ENCODE measurements around the gene KCNIP3.

Gene KCNIP3

DNA sequence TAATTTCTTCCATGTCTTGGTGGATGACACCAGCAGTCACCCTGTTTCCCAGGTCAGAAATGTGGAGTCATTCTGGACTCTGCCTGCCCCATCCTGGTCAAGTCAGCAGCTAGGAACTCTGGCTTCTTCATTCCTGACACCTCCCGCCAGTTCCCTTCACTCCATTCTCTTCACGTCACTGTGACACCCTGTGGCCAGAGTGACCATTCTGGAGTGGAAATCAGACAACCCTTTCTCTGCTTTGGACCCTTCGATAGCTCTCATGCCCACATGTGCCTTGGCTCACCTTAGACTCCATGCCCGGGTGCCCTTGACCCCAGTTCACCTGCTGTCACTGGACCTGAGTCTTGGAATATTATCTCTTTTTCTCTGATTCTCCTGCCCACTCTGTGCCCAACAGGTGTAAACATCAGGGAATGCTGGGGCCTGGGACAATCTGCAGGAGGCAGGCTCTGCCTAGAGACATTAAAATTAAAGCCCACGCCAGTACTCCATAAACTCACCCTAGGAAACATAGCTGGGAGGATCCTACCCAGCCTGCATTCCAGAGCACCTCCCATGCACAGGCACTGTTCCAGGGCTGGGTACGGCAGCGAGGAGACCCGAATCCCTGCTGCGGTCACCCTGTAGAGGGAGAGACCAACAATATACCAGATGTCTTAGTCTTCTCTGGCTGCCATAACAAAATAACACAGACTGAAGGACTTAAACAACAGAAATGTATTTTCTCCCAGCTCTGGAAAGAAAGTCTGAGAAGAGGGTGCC lies 64.3 kb downstream of the KCNIP3 start:
- H3K9me3 ChIP-seq (ENCODE audit: insufficient read depth, low read length), result no peaks in the 10 kb centered on the region
- no peaks in the 10 kb centered on the region for H4K20me1 ChIP-seq (ENCODE audit: insufficient read depth, low read length)
- no peak overlapping the region for H3K9ac ChIP-seq (ENCODE audit: low read length)
- no peak overlapping the region for H3K4me2 ChIP-seq (ENCODE audit: low read length)
- no peak overlapping the region for H2AFZ ChIP-seq (ENCODE audit: low read depth, low read length)
- no peak overlapping the region for H3K4me3 ChIP-seq (ENCODE audit: low read length)
- H3K27me3 ChIP-seq (ENCODE audit: low read depth, low read length), result no peaks in the 10 kb centered on the region
- no peaks in the 10 kb centered on the region for H3K36me3 ChIP-seq (replicated peaks; ENCODE audit: low read depth, low read length)
- no peak for TF ChIP-seq EZH2phosphoT487 (IDR thresholded peaks at IDR 0.05; ENCODE audit: low read depth)
- TF ChIP-seq, protein P1, sequence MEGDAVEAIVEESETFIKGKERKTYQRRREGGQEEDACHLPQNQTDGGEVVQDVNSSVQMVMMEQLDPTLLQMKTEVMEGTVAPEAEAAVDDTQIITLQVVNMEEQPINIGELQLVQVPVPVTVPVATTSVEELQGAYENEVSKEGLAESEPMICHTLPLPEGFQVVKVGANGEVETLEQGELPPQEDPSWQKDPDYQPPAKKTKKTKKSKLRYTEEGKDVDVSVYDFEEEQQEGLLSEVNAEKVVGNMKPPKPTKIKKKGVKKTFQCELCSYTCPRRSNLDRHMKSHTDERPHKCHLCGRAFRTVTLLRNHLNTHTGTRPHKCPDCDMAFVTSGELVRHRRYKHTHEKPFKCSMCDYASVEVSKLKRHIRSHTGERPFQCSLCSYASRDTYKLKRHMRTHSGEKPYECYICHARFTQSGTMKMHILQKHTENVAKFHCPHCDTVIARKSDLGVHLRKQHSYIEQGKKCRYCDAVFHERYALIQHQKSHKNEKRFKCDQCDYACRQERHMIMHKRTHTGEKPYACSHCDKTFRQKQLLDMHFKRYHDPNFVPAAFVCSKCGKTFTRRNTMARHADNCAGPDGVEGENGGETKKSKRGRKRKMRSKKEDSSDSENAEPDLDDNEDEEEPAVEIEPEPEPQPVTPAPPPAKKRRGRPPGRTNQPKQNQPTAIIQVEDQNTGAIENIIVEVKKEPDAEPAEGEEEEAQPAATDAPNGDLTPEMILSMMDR (IDR thresholded peaks at IDR 0.05; ENCODE audit: low read depth, low read length), result no peak
- H3K4me1 ChIP-seq (ENCODE audit: low read length), result no peaks in the 10 kb centered on the region
- no peaks in the 10 kb centered on the region for H3K79me2 ChIP-seq (ENCODE audit: low read length)
- H3K27ac ChIP-seq (ENCODE audit: low read length), result no peak overlapping the region

DNA sequence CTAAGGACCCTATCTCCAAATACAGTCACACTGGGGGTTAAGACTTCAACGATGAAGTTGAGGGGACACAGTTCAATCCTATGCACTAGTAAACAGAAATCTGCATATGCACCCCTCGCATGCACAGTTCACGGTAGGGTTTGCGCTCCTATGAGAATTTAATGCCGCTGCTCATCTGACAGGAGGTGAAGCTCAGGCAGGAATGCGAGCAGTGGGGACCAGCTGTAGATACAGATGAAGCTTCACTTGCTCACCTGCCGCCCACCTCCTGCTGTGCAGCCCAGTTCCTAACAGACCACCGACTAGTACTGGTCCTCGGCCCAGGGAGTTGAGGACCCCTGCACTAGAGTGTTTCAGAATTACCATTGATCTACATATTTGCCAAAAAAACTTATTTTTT lies 65.3 kb downstream of the KCNIP3 start:
- no peak overlapping the region for H2AFZ ChIP-seq (ENCODE audit: low read depth, low read length)
- TF ChIP-seq, protein P1 (IDR thresholded peaks at IDR 0.05; ENCODE audit: low read depth, low read length), result no peak
- TF ChIP-seq EZH2phosphoT487 (IDR thresholded peaks at IDR 0.05; ENCODE audit: low read depth), result no peak
- no peak overlapping the region for H3K4me3 ChIP-seq (ENCODE audit: low read length)
- no peak overlapping the region for H3K9ac ChIP-seq (ENCODE audit: low read length)
- no peaks in the 10 kb centered on the region for H3K9me3 ChIP-seq (ENCODE audit: insufficient read depth, low read length)
- H3K4me1 ChIP-seq (ENCODE audit: low read length), result no peaks in the 10 kb centered on the region
- no peaks in the 10 kb centered on the region for H3K79me2 ChIP-seq (ENCODE audit: low read length)
- no peak overlapping the region for H3K27ac ChIP-seq (ENCODE audit: low read length)
- H3K27me3 ChIP-seq (ENCODE audit: low read depth, low read length), result no peaks in the 10 kb centered on the region
- no peaks in the 10 kb centered on the region for H4K20me1 ChIP-seq (ENCODE audit: insufficient read depth, low read length)
- no peak overlapping the region for H3K4me2 ChIP-seq (ENCODE audit: low read length)
- no peaks in the 10 kb centered on the region for H3K36me3 ChIP-seq (replicated peaks; ENCODE audit: low read depth, low read length)

DNA sequence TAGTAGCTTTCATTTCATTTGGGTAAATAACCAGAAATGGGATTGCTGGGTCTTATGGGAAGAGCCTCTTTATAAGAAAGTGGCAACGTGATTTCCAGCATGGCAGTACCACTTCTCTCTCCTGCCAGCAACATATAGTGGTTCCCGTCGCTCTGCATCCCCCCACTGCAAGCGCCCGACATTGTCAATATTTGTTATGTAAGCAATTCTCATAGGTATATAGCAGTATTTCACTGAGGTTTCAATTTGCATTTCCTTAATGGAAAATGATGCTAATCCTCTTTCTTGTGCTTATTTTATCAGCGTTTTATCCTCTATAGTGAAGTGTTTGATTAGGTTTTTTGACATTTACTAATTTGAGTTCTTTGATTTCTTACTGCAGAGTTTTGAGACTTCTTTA lies 69.4 kb downstream of the KCNIP3 start:
- H3K4me1 ChIP-seq (ENCODE audit: low read length), result no peaks in the 10 kb centered on the region
- H4K20me1 ChIP-seq (ENCODE audit: insufficient read depth, low read length), result no peaks in the 10 kb centered on the region
- no peak for TF ChIP-seq EZH2phosphoT487 (IDR thresholded peaks at IDR 0.05; ENCODE audit: low read depth)
- TF ChIP-seq, protein P1 (IDR thresholded peaks at IDR 0.05; ENCODE audit: low read depth, low read length), result no peak
- H3K36me3 ChIP-seq (replicated peaks; ENCODE audit: low read depth, low read length), result no peaks in the 10 kb centered on the region
- H2AFZ ChIP-seq (ENCODE audit: low read depth, low read length), result no peak overlapping the region
- H3K9me3 ChIP-seq (ENCODE audit: insufficient read depth, low read length), result no peaks in the 10 kb centered on the region
- H3K9ac ChIP-seq (ENCODE audit: low read length), result no peak overlapping the region
- no peaks in the 10 kb centered on the region for H3K79me2 ChIP-seq (ENCODE audit: low read length)
- no peak overlapping the region for H3K27ac ChIP-seq (ENCODE audit: low read length)
- H3K4me2 ChIP-seq (ENCODE audit: low read length), result no peak overlapping the region
- H3K27me3 ChIP-seq (ENCODE audit: low read depth, low read length), result peaks cover 4% of the 10 kb centered on the region; the same call in 1 of the 2 replicates
- no peak overlapping the region for H3K4me3 ChIP-seq (ENCODE audit: low read length)

- Histone ChIP-seq H2AFZ (ENCODE audit: low read depth, low read length) (no peak overlapping the region), H3K79me2 (ENCODE audit: low read length) (no peaks in the 10 kb centered on the region), H3K27ac (ENCODE audit: low read length) (no peak overlapping the region), H4K20me1 (ENCODE audit: insufficient read depth, low read length) (no peaks in the 10 kb centered on the region), H3K27me3 (ENCODE audit: low read depth, low read length) (peaks cover 4% of the 10 kb centered on the region; the same call in 1 of the 2 replicates), H3K9me3 (ENCODE audit: insufficient read depth, low read length) (no peaks in the 10 kb centered on the region), H3K4me1 (ENCODE audit: low read length) (no peaks in the 10 kb centered on the region), H3K4me2 (ENCODE audit: low read length) (no peak overlapping the region), H3K36me3 (replicated peaks; ENCODE audit: low read depth, low read length) (no peaks in the 10 kb centered on the region), H3K4me3 (ENCODE audit: low read length) (no peak overlapping the region), H3K9ac (ENCODE audit: low read length) (no peak overlapping the region)
- TF ChIP-seq, protein P1 (IDR thresholded peaks at IDR 0.05; ENCODE audit: low read depth, low read length), result no peak
- no peak for TF ChIP-seq EZH2phosphoT487 (IDR thresholded peaks at IDR 0.05; ENCODE audit: low read depth)
These were observed 75.2 kb downstream of the KCNIP3 start for GRCh38 chr2:95372216-95372829.
